Measurements from ENCODE around the gene STK4.

The STK4 gene

GRCh38 chr20:45087097-45087790 lies 120.9 kb downstream of the STK4 start:
- no peak overlapping the region for H3K27ac ChIP-seq
- no peak for TF ChIP-seq ZFX (IDR thresholded peaks at IDR 0.05; ENCODE audit: borderline replicate concordance)
- TF ChIP-seq CTCF (IDR thresholded peaks at IDR 0.05), result no peak

GRCh38 chr20:45087814-45088213 lies 121.5 kb downstream of the STK4 start:
- H3K27ac ChIP-seq, result no peak overlapping the region
- TF ChIP-seq CTCF (IDR thresholded peaks at IDR 0.05) (no peak), ZFX (IDR thresholded peaks at IDR 0.05; ENCODE audit: borderline replicate concordance) (no peak)

- no peak overlapping the region for H3K27ac ChIP-seq
- TF ChIP-seq CTCF (IDR thresholded peaks at IDR 0.05), result no peak
- no peak for TF ChIP-seq ZFX (IDR thresholded peaks at IDR 0.05; ENCODE audit: borderline replicate concordance)
Observed at GRCh38 chr20:45088247-45088646, 121.9 kb downstream of the STK4 start.

GRCh38 chr20:45090481-45090880 lies 124.2 kb downstream of the STK4 start:
- no peak overlapping the region for H3K27ac ChIP-seq
- TF ChIP-seq ZFX (IDR thresholded peaks at IDR 0.05; ENCODE audit: borderline replicate concordance) (no peak), CTCF (IDR thresholded peaks at IDR 0.05) (no peak)

GRCh38 chr20:45091366-45091765 lies 125.1 kb downstream of the STK4 start:
- TF ChIP-seq CTCF (IDR thresholded peaks at IDR 0.05), result no peak
- no peak for TF ChIP-seq ZFX (IDR thresholded peaks at IDR 0.05; ENCODE audit: borderline replicate concordance)
- no peak overlapping the region for H3K27ac ChIP-seq

- H3K27ac ChIP-seq, result no peak overlapping the region
- TF ChIP-seq CTCF (IDR thresholded peaks at IDR 0.05) (no peak), ZFX (IDR thresholded peaks at IDR 0.05; ENCODE audit: borderline replicate concordance) (no peak)
Observed at GRCh38 chr20:45092898-45093297, 126.6 kb downstream of the STK4 start.

GRCh38 chr20:45094201-45094600 lies 127.9 kb downstream of the STK4 start:
- no peak overlapping the region for H3K27ac ChIP-seq
- TF ChIP-seq ZFX (IDR thresholded peaks at IDR 0.05; ENCODE audit: borderline replicate concordance) (no peak), CTCF (IDR thresholded peaks at IDR 0.05) (no peak)
